ENCODE measurements around the gene RAP1GAP.

The RAP1GAP gene

GRCh38 chr1:21610989-21611785 is 58.0 kb downstream of the RAP1GAP start:
- H3K4me3 ChIP-seq (replicated peaks; ENCODE audit: low read depth, low read length) = no peak overlapping the region
- DNase-seq (ENCODE audit: extremely low read depth, low read depth) = no peak
- TF ChIP-seq CTCF (IDR thresholded peaks at IDR 0.05; ENCODE audit: low read depth, low read length, missing control alignments) = no peak

GRCh38 chr1:21610027-21610426 is 59.1 kb downstream of the RAP1GAP start:
- TF ChIP-seq CTCF (IDR thresholded peaks at IDR 0.05; ENCODE audit: low read depth, low read length, missing control alignments) = no peak
- H3K4me3 ChIP-seq (replicated peaks; ENCODE audit: low read depth, low read length) = no peak overlapping the region
- DNase-seq (ENCODE audit: extremely low read depth, low read depth) = no peak

GRCh38 chr1:21608798-21609197 is 60.4 kb downstream of the RAP1GAP start:
- no peak for TF ChIP-seq CTCF (IDR thresholded peaks at IDR 0.05; ENCODE audit: low read depth, low read length, missing control alignments)
- no peak for DNase-seq (ENCODE audit: extremely low read depth, low read depth)
- no peak overlapping the region for H3K4me3 ChIP-seq (replicated peaks; ENCODE audit: low read depth, low read length)

GRCh38 chr1:21607549-21608529 is 61.3 kb downstream of the RAP1GAP start:
- no peak for TF ChIP-seq CTCF (IDR thresholded peaks at IDR 0.05; ENCODE audit: low read depth, low read length, missing control alignments)
- peak; percentile 59 for DNase-seq (ENCODE audit: extremely low read depth, low read depth)
- H3K4me3 ChIP-seq (replicated peaks; ENCODE audit: low read depth, low read length) = no peak overlapping the region

GRCh38 chr1:21605964-21606705 is 63.0 kb downstream of the RAP1GAP start:
- TF ChIP-seq CTCF (IDR thresholded peaks at IDR 0.05; ENCODE audit: low read depth, low read length, missing control alignments) = no peak
- DNase-seq (ENCODE audit: extremely low read depth, low read depth) = no peak
- H3K4me3 ChIP-seq (replicated peaks; ENCODE audit: low read depth, low read length) = no peak overlapping the region

DNA sequence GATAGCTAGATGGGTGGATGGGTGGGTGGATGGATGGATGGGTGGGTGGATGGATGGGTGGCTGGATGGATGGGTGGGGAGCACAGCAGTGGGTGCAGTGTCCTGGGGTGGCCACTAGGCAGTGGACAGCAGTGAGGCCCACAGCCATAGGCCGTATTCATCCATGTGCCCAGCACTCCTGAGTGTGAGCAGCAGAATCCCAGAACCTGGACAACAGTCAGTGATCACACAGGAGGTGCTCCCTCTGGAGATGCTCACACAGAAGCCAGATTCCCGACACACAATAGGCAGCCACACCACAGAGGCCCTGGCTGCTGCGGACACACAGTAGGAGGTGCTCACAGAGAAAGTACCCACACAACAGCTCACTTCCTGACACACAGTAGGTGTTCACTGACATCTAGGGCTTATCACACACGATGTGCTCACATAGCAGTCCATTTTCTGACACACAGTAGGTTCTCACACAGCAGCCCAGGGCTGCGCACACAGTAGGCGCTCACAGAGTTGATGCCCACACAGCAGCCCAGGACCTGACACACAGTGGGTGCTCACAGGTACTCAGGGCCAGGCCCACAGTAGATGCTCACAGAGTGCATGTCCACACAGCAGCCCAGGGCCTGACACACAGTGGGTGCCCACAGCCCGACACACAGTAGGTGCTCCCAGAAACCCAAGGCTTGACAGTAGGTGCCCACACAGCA is 64.0 kb downstream of the RAP1GAP start:
- no peak for TF ChIP-seq CTCF (IDR thresholded peaks at IDR 0.05; ENCODE audit: low read depth, low read length, missing control alignments)
- no peak overlapping the region for H3K4me3 ChIP-seq (replicated peaks; ENCODE audit: low read depth, low read length)
- DNase-seq (ENCODE audit: extremely low read depth, low read depth) = no peak

Measured in HFF-Myc (cell line).